NCI-H2227 (cell line): ENCODE results near the gene VEPH1.

ENCODE experiments used
- DNase-seq: peaks from one replicate; lab custom pipeline; 2025; ENCODE audit not compliant: unreplicated experiment; lab: John Stamatoyannopoulos, UW

The VEPH1 gene

DNA sequence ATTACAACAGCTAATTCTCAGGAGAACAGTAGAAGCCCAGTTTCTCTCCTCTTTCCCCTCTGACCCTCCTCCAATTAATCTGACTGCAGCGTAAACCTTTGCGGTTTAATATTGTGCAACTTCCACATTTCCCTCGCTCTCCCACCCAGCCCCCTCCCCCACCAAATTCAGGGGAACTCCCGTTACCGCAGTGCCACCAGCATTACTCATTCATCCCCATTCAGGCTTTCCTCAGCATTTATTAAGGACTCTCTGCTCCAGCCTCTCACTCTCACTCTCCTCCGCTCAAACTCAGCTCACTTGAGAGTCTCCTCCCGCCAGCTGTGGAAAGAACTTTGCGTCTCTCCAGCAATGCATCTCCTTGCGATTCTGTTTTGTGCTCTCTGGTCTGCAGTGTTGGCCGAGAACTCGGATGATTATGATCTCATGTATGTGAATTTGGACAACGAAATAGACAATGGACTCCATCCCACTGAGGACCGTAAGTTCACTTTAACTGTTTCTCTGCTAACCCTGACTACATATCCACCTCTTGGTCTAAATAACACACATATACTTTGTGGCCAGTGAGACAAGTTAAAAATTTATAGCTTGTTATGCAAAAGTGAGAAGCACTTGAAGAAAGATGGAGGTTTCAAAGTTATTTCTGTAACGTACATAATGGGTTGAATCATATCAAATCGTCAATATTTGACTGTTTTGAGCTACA, 66.5 kb downstream of the VEPH1 start, which contains the start of gene PTX3:
PTX3 (plus strand) TSS at position 268 of the 709 bp plus-strand sequence; CDS start at position 352, 84 bp downstream.
- no peak for DNase-seq

DNA sequence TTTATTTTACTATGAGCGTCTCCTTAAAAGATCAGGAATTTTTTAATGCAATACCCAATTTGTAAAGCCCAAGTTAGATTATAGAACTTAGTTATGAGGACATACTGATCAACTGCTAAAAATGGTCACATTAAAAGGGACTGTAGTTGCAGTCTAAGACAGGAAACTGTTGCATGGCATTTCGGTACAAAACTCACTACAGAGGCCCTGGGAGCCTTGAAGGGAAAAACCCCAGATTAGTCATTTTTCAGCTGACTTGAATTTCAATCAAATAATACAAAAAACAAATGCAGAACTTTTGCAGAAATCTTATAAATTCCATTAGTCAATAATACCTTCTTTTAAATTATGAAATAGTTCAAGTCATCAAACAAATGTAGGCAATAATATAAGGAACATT, 73.5 kb downstream of the VEPH1 start:
- no peak for DNase-seq

DNA sequence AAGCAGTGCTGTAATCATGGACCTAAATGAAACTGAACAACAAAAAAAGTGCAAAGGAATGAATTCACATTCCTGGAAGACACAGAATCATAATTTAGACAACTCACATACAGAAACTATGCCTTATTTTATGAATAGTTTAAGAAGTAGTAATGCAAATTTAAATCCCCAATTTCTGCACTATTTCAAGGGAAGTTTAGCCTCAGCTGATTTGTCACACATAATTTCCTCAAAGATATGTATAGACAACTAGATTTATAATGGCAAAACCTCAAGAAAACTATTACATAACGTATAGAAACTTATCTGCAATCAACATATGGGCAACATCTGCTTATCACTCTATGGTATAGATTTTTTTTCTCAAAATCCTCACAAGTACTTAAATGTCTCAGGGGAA, 74.4 kb downstream of the VEPH1 start:
- no peak for DNase-seq

DNA sequence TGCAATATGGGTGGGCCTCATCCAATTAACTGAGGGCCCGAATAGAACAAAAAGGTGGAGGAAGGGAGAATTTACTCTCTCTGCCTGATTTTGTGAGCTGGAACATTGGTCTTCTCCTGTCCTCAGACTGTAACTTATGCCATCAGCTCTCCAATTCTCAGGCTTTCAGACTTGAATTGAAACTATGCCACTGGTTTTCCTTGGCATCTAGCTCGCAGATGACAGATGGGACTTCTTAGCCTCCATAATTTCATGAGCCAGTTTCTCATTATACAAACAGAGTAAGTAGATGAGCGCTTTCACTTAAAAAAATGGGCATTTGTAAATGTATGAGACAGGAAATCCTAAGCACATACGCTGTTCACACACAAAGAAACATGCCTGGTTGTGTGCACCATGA, 75.3 kb downstream of the VEPH1 start:
- no peak for DNase-seq

- DNase-seq: no peak
Measured at GRCh38 chr3:157423337-157423736, 79.9 kb downstream of the VEPH1 start.

- DNase-seq: no peak
Measured at GRCh38 chr3:157420606-157421130, 82.5 kb downstream of the VEPH1 start.

GRCh38 chr3:157418104-157418503, 85.1 kb downstream of the VEPH1 start:
- DNase-seq: no peak

DNA sequence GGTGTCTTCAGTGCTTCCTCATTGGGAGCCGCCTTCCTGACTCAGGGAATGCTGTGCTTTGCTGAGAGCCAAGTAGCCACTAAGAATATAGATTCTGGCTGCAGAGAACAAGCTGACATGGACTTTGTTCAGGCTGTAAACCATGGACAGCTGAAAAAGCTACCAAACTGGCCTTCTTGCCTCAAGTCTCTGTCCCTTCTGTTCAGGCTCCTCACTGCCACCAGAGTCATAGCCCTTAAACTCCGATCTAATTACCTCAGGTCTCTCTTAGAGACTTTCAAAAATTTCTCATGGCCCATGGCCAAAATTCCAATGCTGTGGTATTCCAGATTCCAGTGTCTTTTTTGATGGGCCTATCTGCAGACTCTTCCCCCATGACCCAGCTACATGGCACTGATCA, 86.0 kb downstream of the VEPH1 start:
- DNase-seq: no peak

DNA sequence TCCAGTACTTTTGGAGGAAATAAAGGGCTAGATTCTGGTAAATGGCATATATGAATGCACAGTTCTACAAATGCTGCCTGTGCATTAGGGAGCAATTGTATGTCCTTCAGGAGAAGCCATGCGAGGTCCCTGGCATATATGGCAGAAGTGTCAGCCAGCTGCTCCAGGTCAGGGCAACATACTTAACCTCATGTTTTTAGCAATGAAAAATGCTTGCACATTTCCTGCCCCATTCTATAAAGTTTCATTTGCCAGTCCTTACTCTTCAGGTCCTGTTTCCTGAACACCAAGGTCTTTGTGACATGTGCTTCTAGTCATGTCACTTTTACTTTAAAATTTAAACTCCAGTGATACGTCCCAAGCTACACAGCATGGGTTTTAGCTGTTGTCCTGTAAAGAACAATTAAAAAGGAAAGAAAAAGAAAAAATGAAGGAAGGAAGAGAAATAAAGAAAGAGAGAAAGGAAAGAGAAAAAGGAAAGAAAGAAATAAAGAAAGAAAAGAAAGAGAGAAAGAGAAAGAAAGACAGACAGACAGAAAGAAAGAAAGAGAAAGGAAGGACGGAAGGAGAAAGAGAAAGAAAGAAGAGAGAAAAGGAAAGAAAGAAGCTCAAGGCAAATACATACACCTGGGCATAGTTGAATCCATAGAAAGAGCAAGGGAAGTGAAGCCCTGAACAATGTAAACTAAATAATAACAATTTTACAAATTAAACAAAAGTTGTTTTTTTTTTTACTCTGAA, 86.7 kb downstream of the VEPH1 start:
- DNase-seq: no peak

DNA sequence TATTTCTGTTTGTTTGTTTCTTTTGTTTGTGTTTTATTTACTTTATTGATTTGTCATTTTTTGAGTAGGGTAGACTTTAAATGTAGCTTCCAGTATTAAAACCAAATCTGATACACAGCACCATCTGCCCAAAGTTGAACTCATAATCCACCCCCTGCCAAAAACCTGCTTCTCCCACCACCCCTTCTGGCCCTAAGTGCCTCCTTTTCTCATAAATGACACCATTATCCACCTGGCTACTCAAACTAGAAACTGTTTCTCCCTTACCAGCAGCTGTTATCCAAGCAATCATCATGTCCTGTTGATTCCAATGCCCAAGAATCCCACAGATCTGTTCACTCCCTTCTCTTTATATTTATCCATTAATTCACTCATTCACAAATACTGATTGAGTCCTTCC, 88.4 kb downstream of the VEPH1 start:
- DNase-seq: no peak

DNA sequence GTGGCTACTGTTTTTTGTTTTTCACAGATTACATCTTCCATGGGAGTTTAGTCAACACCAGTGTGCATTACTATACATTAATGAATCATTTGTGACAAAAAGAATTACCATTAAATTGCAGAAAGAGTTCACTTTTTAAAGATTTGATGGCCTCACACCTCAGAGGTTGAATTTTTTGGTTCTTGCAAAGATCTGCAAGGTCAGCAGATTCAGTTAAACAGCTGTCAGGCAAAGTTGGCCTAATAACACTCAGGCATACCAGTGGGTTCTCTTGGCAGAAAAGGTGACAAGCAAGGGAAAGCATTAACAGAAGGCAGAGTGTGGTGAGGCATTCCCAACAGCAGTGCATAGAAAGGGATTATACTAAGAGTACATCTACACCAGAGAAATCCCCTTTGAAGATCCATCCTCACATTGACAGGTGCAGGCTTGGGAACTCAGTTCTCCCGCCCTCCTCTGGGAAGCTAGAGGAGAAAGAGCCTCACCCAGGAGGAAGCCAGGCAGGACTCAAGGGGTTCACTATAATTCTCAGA, 90.8 kb downstream of the VEPH1 start:
- no peak for DNase-seq

DNA sequence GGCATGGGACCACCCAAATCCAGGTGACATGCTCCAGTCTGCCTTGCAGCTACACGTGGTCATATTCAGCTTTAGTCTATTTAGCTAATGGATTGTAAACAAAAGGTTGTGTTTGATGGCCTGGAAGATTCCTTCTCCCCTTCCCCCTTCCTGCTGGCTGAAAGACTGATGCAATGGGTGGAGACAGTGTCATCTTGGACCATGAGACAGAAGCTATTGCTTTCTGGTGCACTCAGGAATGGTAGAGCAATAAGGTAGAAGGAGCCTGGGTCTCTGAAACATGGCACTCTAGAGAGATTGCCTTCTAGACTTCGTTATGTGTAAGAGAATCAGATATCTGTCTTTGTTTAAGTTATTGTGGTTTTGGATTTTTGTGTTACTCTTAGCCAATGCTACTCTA, 92.3 kb downstream of the VEPH1 start:
- no peak for DNase-seq

- no peak for DNase-seq
Measured at GRCh38 chr3:157409516-157409915, 93.7 kb downstream of the VEPH1 start.

DNA sequence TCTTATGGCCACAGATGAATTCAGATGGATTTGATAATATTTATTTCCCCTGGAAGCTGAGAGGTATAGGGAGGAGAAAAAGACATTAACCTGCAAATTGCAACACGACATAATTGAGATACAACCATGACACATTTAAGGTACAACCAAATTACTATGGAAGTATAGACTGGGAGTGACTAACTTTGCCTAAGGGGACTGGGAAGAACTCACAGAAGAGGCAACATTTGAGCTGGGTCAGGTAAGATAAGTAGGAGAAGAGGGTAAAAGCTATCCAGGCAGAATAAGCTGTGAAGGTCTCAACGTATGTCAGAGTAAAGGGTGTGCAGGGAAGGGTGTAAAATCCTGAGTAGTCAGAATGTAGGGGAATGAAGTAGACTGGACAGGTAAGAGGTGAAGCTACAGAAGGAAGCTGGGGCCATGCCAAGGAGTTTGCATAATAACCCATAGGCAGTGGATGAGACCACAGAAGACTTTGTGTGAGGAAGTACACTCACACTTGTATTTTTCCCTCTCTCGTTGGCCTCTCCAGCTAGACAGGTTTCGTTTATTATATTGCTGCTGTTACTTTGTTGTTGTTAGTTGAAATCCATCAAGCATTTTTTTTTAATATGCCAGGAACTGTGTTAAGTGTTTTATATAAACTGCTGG, 94.6 kb downstream of the VEPH1 start:
- no peak for DNase-seq

DNA sequence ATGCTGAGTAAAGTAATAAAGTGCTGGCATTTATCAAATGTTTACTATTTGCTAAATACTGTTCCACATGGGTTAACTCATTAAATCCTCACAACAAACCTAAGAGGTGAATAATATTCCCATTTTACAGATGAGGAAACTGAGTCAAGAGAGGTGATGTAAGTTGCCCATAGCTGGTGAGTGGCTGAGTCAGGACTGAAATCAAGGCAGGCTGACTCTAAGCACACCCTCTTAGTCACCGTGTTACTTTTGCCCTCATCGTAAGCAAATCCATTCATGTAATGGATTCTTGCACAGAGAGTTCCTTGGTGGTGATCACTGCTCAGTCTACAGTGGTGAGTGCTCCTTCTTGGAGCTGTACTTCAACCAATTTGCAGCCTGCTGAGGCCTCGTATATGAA, 95.4 kb downstream of the VEPH1 start:
- no peak for DNase-seq

GRCh38 chr3:157406394-157406793, 96.8 kb downstream of the VEPH1 start:
- DNase-seq: no peak

- DNase-seq: no peak
Measured at GRCh38 chr3:157405457-157405856, 97.8 kb downstream of the VEPH1 start.

- DNase-seq: no peak
Measured at GRCh38 chr3:157404381-157404780, 98.8 kb downstream of the VEPH1 start.

- DNase-seq: no peak
Measured at GRCh38 chr3:157398598-157398997, 104.6 kb downstream of the VEPH1 start.

- no peak for DNase-seq
Measured at GRCh38 chr3:157394411-157394810, 108.8 kb downstream of the VEPH1 start.

- no peak for DNase-seq
Measured at GRCh38 chr3:157393113-157393512, 110.1 kb downstream of the VEPH1 start.

GRCh38 chr3:157392104-157392503, 111.1 kb downstream of the VEPH1 start:
- no peak for DNase-seq
